DOHH2 (cell line): Measurements from ENCODE around the gene CTNNA2.

Experiments
- H3F3A ChIP-seq: fragments of 200-600 bp; sonication (generic), shearing (Covaris generic); 2 replicates; pipeline ENCODE4 v1.6.0; 2016; ENCODE audit warnings: antibody characterized with exemption, mild to moderate bottlenecking; ENCODE audit not compliant: control insufficient read depth, insufficient read depth
- H3K27ac ChIP-seq: fragments of 200-600 bp; sonication (generic); 2 replicates; pipeline ENCODE4 v1.5.1; 2014; ENCODE audit warnings: low read depth, mild to moderate bottlenecking, low read length, moderate library complexity
- H3K27me3 ChIP-seq: fragments of 200-600 bp; sonication (generic); 2 replicates; pipeline ENCODE4 v1.6.1; 2014; ENCODE audit warnings: mild to moderate bottlenecking, low read length, mixed read lengths; ENCODE audit not compliant: control insufficient read depth
- H3K36me3 ChIP-seq: fragments of 200-600 bp; sonication (generic); 2 replicates; pipeline ENCODE4 v1.6.1; 2014; ENCODE audit warnings: mild to moderate bottlenecking, low read length, moderate library complexity, mixed read lengths; ENCODE audit not compliant: control insufficient read depth
- H3K4me1 ChIP-seq: fragments of 200-600 bp; sonication (generic); 2 replicates; pipeline ENCODE4 v1.6.1; 2014; ENCODE audit warnings: mild to moderate bottlenecking, low read length, mixed read lengths; ENCODE audit not compliant: control insufficient read depth
- H3K4me2 ChIP-seq: fragments of 200-600 bp; sonication (generic); 2 replicates; pipeline ENCODE4 v1.6.0; 2014; ENCODE audit warnings: mild to moderate bottlenecking, low read length, moderate library complexity
- H3K4me3 ChIP-seq: fragments of 200-600 bp; sonication (generic); 2 replicates; pipeline ENCODE4 v1.5.1; 2014; ENCODE audit warnings: mild to moderate bottlenecking, low read length, mixed read lengths
- H3K79me2 ChIP-seq: fragments of 200-600 bp; sonication (generic); 2 replicates; pipeline ENCODE4 v1.6.1; 2014; ENCODE audit warnings: mild to moderate bottlenecking, low read length, mixed read lengths; ENCODE audit not compliant: control insufficient read depth
- H3K9me2 ChIP-seq: fragments of 200-600 bp; sonication (generic); replicated peaks from 2 replicates; pipeline ENCODE4 v1.6.1; 2014; ENCODE audit warnings: mild to moderate bottlenecking, low read length, mixed read lengths; ENCODE audit not compliant: control insufficient read depth
- H3K9me3 ChIP-seq: fragments of 200-600 bp; sonication (generic); 2 replicates; pipeline ENCODE4 v1.6.1; 2014; ENCODE audit warnings: antibody characterized with exemption, low read length, mixed read lengths; ENCODE audit not compliant: control insufficient read depth, insufficient read depth
- H4K20me1 ChIP-seq: fragments of 200-600 bp; sonication (generic); 2 replicates; pipeline ENCODE4 v1.6.0; 2014; ENCODE audit warnings: low read depth, mild to moderate bottlenecking, antibody characterized with exemption, low read length, moderate library complexity; ENCODE audit not compliant: control insufficient read depth, insufficient read depth
- EZH2phosphoT487 ChIP-seq: fragments of 200-600 bp; sonication (generic); IDR thresholded peaks from 2 replicates; pipeline ENCODE4 v1.6.1; 2017; ENCODE audit warnings: borderline replicate concordance, mild to moderate bottlenecking, antibody characterized with exemption, low read length, moderate library complexity, mixed read lengths
- TF ChIP-seq, protein P1 (sequence below): fragments of 200-600 bp; sonication (generic); IDR thresholded peaks from one replicate; pipeline ENCODE4 v1.5.1; 2014; ENCODE audit warnings: antibody characterized with exemption, mild to moderate bottlenecking, low read depth, low read length; ENCODE audit not compliant: poor library complexity, severe bottlenecking

CTNNA2 gene

DNA sequence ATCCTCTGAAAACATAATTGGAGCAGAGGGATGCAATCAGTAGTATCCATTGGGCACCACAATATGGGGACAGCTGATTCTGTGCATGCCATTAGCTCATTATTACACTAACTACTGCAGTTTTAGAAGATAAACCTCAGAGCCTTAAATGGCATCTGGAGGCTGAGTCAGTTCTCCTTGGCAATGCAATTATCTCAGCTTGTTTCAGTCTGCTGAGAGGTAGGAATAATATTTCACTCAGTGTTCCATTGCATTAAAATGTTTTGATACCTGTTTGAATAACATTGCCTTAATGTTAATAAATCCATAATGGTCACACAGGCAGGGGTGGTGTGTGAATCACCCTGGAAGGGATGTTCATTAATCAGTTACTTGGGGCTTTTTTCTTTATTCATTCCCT, 482.1 kb downstream of the CTNNA2 start:
- Histone ChIP-seq H4K20me1 (no peaks in the 10 kb centered on the region), H3K27me3 (no peaks in the 10 kb centered on the region), H3K9me2 (no peaks in the 10 kb centered on the region), H3K79me2 (no peaks in the 10 kb centered on the region), H3K36me3 (no peaks in the 10 kb centered on the region), H3K4me2 (no peak overlapping the region), H3K4me1 (no peaks in the 10 kb centered on the region), H3F3A (no peaks in the 10 kb centered on the region), H3K9me3 (no peaks in the 10 kb centered on the region), H3K4me3 (no peak overlapping the region), H3K27ac (no peak overlapping the region)
- no peak for TF ChIP-seq EZH2phosphoT487
- TF ChIP-seq, protein P1, sequence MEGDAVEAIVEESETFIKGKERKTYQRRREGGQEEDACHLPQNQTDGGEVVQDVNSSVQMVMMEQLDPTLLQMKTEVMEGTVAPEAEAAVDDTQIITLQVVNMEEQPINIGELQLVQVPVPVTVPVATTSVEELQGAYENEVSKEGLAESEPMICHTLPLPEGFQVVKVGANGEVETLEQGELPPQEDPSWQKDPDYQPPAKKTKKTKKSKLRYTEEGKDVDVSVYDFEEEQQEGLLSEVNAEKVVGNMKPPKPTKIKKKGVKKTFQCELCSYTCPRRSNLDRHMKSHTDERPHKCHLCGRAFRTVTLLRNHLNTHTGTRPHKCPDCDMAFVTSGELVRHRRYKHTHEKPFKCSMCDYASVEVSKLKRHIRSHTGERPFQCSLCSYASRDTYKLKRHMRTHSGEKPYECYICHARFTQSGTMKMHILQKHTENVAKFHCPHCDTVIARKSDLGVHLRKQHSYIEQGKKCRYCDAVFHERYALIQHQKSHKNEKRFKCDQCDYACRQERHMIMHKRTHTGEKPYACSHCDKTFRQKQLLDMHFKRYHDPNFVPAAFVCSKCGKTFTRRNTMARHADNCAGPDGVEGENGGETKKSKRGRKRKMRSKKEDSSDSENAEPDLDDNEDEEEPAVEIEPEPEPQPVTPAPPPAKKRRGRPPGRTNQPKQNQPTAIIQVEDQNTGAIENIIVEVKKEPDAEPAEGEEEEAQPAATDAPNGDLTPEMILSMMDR = no peak

DNA sequence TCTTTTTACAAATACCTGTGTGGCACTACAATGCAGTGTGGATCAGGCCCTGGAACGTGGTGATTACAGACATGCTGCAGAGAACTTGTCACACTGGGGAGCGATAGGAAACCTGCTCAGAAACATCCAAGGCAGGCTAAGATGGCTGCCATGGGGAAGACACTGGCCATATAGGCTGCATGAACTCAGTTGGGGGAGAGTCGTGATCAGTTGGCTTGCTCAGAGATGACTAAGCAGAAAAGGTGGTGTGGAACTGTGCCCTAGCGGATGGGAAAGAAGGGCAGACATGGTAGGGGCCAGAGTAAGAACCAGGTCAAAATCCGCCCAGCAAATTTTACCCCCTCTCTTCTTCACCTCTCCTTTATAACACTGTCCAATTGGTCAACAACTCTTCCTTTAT, 483.9 kb downstream of the CTNNA2 start:
- Histone ChIP-seq H3K4me1 (no peaks in the 10 kb centered on the region), H3K36me3 (no peaks in the 10 kb centered on the region), H3K9me2 (no peaks in the 10 kb centered on the region), H3K9me3 (no peaks in the 10 kb centered on the region), H3F3A (no peaks in the 10 kb centered on the region), H4K20me1 (no peaks in the 10 kb centered on the region), H3K27me3 (no peaks in the 10 kb centered on the region), H3K27ac (no peak overlapping the region), H3K79me2 (no peaks in the 10 kb centered on the region), H3K4me3 (no peak overlapping the region), H3K4me2 (no peak overlapping the region)
- TF ChIP-seq, protein P1 = no peak
- no peak for TF ChIP-seq EZH2phosphoT487

DNA sequence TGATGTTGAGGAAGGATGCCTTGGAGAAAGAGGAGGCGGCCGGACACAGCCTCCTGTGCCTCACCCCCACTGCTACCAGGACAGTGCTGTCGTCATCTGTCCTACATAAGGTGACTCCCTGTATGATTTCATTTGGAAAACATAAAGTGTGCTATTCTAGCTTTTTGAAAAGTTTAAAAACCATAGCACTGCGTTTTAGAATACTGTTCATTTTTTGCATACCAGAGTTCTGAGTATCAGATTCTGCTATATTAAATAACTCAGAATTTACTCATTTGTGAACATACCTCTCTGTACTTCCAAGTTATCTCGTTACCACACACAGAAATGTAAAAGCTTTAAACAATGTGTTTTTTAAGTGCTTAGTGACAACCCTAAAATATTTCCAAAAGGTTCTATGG, 488.9 kb downstream of the CTNNA2 start:
- no peaks in the 10 kb centered on the region for H3F3A ChIP-seq
- no peaks in the 10 kb centered on the region for H3K27me3 ChIP-seq
- H3K36me3 ChIP-seq = no peaks in the 10 kb centered on the region
- H3K4me1 ChIP-seq = no peaks in the 10 kb centered on the region
- H3K9me2 ChIP-seq = no peaks in the 10 kb centered on the region
- no peak overlapping the region for H3K4me2 ChIP-seq
- no peak overlapping the region for H3K4me3 ChIP-seq
- no peaks in the 10 kb centered on the region for H3K79me2 ChIP-seq
- H3K9me3 ChIP-seq = no peaks in the 10 kb centered on the region
- H3K27ac ChIP-seq = no peak overlapping the region
- TF ChIP-seq, protein P1 = no peak
- no peak for TF ChIP-seq EZH2phosphoT487
- no peaks in the 10 kb centered on the region for H4K20me1 ChIP-seq

DNA sequence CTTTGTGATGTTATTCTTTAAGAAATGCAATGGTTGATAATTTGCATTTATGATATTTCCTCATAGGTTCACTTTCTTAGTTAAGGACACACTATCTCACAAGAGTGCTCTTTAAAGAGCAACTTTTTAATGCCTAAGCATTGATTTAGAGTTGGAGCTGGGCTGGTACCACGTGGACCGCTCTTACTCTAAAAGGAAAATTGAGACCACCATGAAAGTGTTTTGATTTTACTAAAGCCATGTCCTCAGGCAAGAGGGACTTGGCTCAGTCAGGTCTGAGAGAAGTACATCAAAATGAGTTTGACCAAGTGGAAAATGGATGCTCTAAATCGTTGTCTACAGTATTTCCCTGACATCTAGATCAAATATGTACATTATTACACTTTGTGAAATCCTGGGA, 489.3 kb downstream of the CTNNA2 start:
- Histone ChIP-seq H3K4me2 (no peak overlapping the region), H4K20me1 (no peaks in the 10 kb centered on the region), H3K4me3 (no peak overlapping the region), H3K27me3 (no peaks in the 10 kb centered on the region), H3K36me3 (no peaks in the 10 kb centered on the region), H3F3A (no peaks in the 10 kb centered on the region), H3K9me3 (no peaks in the 10 kb centered on the region), H3K4me1 (no peaks in the 10 kb centered on the region), H3K9me2 (no peaks in the 10 kb centered on the region), H3K27ac (no peak overlapping the region), H3K79me2 (no peaks in the 10 kb centered on the region)
- TF ChIP-seq, protein P1 = no peak
- TF ChIP-seq EZH2phosphoT487 = no peak
